Left ventricle myocardium inferior (tissue), 1 donor: Measurements from ENCODE around the gene SREBF2. TPM values are rescaled to one million over a fixed set of nuclear protein-coding genes. Genes with fewer than 3 reads are reported as not detected.

Source experiments
- DNase-seq: peaks from one replicate; pipeline ENCODE4 v3.0.0-alpha.2; 2020
- H3K27ac ChIP-seq: fragments of 200-600 bp; replicated peaks from 2 replicates; pipeline ENCODE4 v1.8.0; 2021
- H3K27me3 ChIP-seq: fragments of 200-600 bp; 2 replicates; pipeline ENCODE4 v1.8.0; 2021; ENCODE audit warnings: low read depth
- H3K36me3 ChIP-seq: fragments of 200-600 bp; 2 replicates; pipeline ENCODE4 v1.8.0; 2021
- H3K4me1 ChIP-seq: fragments of 200-600 bp; 2 replicates; pipeline ENCODE4 v1.8.0; 2021
- H3K4me3 ChIP-seq: fragments of 200-600 bp; 2 replicates; pipeline ENCODE4 v1.8.0; 2021; ENCODE audit warnings: mild to moderate bottlenecking, moderate library complexity
- H3K9me3 ChIP-seq: fragments of 200-600 bp; replicated peaks from 2 replicates; pipeline ENCODE4 v1.8.0; 2021
- intact Hi-C: fragments of 100-400 bp; cut with micrococcal nuclease; formaldehyde crosslinking; loops from one replicate; pipeline ENCODE4 v1.11.0; 2022
- total RNA-seq: library from RNA; stranded (reverse); fragmentation: NEBNext Ultra II Directional; extraction: Animal tissue kit (Norgen Biotek cat#: 25700); gene quantifications from one replicate; pipeline ENCODE4 v1.2.1, GENCODE V29; 2021
- TF ChIP-seq, protein P1 (sequence below): fragments of 200-600 bp; IDR thresholded peaks from 2 replicates; pipeline ENCODE4 v1.8.0; 2021; ENCODE audit warnings: antibody characterized with exemption, mild to moderate bottlenecking, borderline replicate concordance
- donor health status: DM: no; HTN: yes; CAD: no; lungs with severe emphysema.

The SREBF2 gene
- total RNA-seq, 1 donor from 2014 or later, result 74.5 TPM

DNA sequence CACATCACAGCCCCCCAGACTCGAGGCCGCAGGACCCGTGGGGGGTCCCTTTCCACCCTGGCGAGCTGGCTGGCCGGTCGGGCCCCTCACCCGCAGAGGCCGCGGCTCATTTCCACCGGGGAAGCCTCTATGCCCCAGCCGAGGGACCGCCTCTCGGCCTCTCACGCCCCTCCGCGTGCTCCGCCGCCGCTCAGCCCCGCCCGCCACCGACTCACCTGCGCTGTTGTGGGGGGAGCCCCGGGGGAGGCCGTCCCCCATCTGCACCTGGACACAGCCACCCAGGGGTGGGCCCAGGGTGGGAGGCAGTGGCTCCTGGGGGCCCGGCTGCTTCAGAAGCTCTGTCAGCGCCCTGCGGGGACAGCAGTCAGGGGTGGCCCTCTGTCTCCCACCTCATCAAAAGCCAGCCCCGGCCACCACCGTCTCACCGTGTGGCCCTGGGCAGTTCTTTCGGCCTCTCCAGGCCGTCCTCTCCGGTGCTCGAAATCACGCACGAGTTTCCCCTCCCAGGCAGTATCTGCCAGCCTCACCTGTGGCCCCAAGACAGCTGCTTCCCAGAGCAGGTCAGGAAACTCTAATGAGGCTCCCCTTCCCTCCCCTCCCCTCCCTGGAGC is 78.2 kb downstream of the SREBF2 start:
- peaks cover 45% of the 10 kb centered on the region for H3K4me1 ChIP-seq
- H3K4me3 ChIP-seq, result peak overlapping the region; percentile 64
- H3K36me3 ChIP-seq, result peaks cover 16% of the 10 kb centered on the region
- no peak for DNase-seq
- intact Hi-C loops, result no loop called here
- H3K27ac ChIP-seq, result peak overlapping the region; percentile 82
- TF ChIP-seq, protein P1, sequence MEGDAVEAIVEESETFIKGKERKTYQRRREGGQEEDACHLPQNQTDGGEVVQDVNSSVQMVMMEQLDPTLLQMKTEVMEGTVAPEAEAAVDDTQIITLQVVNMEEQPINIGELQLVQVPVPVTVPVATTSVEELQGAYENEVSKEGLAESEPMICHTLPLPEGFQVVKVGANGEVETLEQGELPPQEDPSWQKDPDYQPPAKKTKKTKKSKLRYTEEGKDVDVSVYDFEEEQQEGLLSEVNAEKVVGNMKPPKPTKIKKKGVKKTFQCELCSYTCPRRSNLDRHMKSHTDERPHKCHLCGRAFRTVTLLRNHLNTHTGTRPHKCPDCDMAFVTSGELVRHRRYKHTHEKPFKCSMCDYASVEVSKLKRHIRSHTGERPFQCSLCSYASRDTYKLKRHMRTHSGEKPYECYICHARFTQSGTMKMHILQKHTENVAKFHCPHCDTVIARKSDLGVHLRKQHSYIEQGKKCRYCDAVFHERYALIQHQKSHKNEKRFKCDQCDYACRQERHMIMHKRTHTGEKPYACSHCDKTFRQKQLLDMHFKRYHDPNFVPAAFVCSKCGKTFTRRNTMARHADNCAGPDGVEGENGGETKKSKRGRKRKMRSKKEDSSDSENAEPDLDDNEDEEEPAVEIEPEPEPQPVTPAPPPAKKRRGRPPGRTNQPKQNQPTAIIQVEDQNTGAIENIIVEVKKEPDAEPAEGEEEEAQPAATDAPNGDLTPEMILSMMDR, result no peak
- no peaks in the 10 kb centered on the region for H3K9me3 ChIP-seq
- peaks cover 69% of the 10 kb centered on the region for H3K27me3 ChIP-seq

DNA sequence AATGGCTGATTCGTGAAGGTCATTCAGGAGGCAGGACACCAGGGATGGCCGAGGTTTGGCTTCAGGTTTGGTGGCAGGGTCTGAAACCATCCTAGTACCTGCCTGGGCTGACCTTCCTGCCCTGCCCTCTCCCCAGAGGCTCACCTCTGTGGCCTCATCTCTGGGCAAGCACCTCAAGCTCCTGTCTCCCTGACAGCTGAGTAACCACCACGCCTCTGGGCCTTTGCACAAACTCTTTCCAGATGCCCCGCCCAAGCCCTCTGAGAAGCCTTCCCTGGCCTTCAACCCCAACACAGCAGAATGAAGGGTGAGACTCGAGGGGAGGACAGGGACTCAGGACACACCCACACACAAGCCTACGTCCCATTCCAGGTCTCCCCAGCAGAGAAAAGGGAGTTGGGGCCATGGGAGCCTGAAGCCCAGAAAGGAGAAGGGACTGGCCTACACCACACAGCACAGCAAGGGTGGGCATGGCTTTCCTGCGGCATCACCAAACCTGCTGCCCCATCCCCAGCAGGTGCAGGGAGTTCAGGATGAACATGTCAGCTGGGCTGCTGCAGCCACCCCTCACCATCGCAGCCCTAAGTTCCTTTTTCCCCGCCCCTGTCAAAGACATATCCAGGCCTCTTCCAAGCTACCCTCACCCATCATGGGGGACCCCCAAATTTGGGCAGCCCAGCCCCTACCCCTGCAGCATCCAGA is 79.6 kb downstream of the SREBF2 start:
- TF ChIP-seq, protein P1, result no peak
- Histone ChIP-seq H3K9me3 (no peaks in the 10 kb centered on the region), H3K4me3 (no peak overlapping the region), H3K27me3 (peaks cover 83% of the 10 kb centered on the region), H3K4me1 (peaks cover 46% of the 10 kb centered on the region), H3K36me3 (peaks cover 3% of the 10 kb centered on the region), H3K27ac (no peak overlapping the region)
- no peak for DNase-seq
- intact Hi-C loops, result no loop called here

DNA sequence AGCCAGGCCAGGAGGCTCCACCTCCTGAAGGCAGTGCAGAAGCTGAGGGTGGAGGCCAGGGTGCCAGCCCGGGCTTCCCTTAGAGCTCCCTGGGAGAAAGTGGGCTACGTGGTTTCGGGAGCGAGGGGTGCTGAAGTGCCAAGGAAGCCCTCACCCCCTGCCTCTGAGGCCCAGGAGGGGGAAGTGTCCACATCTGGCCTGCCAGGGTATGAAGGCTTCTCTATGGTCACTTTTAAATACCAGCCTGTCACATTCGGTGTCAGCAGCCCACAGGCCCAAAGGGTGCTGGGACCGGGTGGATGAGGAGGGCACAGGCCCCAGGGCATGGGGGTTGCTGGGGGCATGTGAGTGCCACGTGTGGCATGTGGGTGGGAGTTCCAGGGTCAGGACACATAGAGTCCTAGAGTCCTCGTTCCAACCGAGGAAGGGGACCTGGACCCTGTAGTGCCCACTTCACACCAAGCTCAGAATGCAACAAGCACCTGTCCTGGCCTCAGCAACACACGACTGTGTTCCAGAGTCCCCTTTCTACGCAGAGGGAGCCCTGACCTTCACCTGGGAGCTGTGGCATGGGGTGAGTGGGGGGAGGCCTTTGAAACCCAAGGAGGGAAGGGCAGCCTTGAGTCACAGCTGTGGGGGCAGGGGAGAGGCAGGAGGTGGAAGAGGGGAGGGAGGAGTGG is 80.3 kb downstream of the SREBF2 start:
- Histone ChIP-seq H3K27me3 (peaks cover 90% of the 10 kb centered on the region), H3K4me1 (peaks cover 53% of the 10 kb centered on the region), H3K9me3 (no peaks in the 10 kb centered on the region), H3K36me3 (no peaks in the 10 kb centered on the region), H3K4me3 (no peak overlapping the region), H3K27ac (no peak overlapping the region)
- DNase-seq, result no peak
- intact Hi-C loops, result no loop called here
- TF ChIP-seq, protein P1, result no peak

DNA sequence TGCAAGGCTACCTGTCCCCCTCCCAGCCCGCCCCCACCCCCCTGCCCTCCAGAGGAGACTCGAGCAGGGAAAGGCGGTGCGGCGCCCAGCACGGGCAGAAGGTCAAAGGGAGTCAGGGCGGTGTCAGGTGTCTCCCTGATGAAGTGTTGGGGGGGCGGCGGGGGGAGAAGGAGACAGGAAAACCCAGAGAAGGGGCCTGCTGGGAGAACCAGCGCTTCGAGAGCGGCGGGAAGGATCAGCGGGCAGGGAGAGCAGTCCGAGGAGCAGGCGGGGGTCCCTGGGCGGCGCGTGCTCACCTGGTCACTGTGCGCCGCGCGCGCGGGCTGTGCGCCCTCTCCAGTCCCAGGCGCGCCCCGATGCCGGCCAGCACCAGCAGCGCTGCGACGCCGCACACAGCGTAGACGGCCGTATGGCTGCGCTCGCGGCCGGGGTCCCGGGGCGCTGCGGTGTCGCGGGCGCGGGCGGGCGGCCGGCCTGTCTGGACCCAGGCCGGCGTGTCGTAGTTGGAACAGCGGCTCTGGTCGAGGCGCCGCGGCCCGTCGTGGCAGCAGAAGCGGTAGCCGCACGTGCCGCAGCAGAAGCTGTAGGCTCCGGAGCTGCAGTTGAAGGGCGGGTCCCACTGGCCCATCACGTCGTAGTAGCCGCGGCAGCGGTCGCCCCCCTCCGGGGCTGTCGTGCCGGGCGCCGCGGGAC is 81.1 kb downstream of the SREBF2 start:
- intact Hi-C loops, result no loop called here
- H3K27me3 ChIP-seq, result peaks cover 98% of the 10 kb centered on the region

DNA sequence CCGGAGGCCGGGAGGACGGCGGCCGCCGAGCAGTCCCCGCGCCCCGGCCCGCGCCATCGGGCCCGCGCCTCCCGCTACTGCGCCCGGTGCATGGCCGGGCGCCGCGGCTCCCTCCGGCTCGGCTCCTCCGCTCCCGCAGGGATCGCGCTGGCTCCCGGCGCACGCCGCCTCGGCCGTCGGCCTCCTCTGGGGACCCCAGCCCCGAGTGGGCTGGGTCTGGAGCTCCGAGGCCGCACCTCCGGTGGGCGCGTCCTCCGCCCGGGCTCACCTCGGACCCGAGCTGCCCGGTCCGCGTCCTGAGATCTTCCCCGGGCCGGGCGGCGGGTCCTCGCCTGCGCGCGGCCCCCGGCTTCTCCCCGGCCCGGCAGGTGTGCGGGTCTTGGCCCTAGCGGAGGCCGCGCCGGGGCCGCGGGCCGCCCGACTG is 81.7 kb downstream of the SREBF2 start:
- intact Hi-C loops, result no loop called here
- Histone ChIP-seq H3K4me3 (peak overlapping the region; percentile 65), H3K27me3 (peaks cover 100% of the 10 kb centered on the region), H3K27ac (no peak overlapping the region), H3K4me1 (peaks cover 57% of the 10 kb centered on the region), H3K9me3 (no peaks in the 10 kb centered on the region), H3K36me3 (no peaks in the 10 kb centered on the region)
- no peak for DNase-seq
- TF ChIP-seq, protein P1, result no peak

More for the DNA sequence above, 81.1 kb downstream of the SREBF2 start:
- no peaks in the 10 kb centered on the region for H3K9me3 ChIP-seq
- peaks cover 57% of the 10 kb centered on the region for H3K4me1 ChIP-seq
- DNase-seq, result no peak
- H3K27ac ChIP-seq, result no peak overlapping the region
- TF ChIP-seq, protein P1, result no peak
- peak overlapping the region; percentile 65 for H3K4me3 ChIP-seq
- H3K36me3 ChIP-seq, result no peaks in the 10 kb centered on the region
